Mucosa of gallbladder (tissue), 1 donor: ENCODE data around the gene ZNF677. TPM values are rescaled to one million over a fixed set of nuclear protein-coding genes. Genes with fewer than 3 reads are reported as not detected.
A peak's percentile ranks its signal among the peaks of the same experiment; 100 is the strongest.
"Not testable (repeated sequence)": the region's sequence is repeated elsewhere in the genome, so short reads cannot be mapped to it uniquely, and the experiment has no call there.

Experiments
- DNase-seq: peaks from one replicate; pipeline ENCODE4 v3.0.0-alpha.2; 2020; ENCODE audit warnings: low spot score
- total RNA-seq: library from RNA; stranded (reverse); gene quantifications from one replicate; pipeline ENCODE4 v1.2.1, GENCODE V29; 2021
- donor health status: DM: no; HTN: no; CAD: no.

Gene ZNF677
- total RNA-seq, 1 donor from 2014 or later = 21.4 TPM

DNA sequence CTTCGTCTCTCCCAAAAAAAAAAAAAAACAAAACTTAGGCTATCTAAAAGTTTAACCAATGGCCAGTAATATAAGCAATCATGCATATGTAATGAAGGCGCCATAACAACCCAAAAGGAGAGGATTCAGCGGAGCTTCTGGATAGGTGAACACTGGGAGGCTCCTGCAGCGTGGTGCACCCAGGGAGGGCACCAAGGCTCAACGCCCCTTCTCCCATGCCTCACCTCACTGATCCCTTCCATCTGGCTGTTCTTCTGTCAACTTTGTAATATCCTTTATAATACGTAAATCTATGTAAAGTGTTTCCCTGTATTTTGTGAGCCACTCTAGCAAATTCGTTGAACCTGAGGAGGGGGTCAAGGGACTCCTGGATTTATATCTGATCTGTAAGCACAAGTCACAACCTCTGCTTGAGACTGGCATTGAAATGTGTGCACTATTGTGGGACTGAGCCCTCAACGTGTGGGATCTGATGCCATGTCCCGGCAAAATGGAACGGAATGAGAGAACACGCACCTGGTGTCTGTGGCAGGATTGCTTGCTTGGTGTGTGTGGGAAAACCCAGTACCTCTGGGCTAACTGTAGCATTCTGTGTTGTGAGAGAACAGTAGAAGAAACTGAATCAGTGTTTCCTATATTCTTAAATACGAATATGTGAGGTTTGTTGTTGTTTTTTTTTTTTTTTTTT is 61.0 kb downstream of the ZNF677 start:
- no peak for DNase-seq

DNA sequence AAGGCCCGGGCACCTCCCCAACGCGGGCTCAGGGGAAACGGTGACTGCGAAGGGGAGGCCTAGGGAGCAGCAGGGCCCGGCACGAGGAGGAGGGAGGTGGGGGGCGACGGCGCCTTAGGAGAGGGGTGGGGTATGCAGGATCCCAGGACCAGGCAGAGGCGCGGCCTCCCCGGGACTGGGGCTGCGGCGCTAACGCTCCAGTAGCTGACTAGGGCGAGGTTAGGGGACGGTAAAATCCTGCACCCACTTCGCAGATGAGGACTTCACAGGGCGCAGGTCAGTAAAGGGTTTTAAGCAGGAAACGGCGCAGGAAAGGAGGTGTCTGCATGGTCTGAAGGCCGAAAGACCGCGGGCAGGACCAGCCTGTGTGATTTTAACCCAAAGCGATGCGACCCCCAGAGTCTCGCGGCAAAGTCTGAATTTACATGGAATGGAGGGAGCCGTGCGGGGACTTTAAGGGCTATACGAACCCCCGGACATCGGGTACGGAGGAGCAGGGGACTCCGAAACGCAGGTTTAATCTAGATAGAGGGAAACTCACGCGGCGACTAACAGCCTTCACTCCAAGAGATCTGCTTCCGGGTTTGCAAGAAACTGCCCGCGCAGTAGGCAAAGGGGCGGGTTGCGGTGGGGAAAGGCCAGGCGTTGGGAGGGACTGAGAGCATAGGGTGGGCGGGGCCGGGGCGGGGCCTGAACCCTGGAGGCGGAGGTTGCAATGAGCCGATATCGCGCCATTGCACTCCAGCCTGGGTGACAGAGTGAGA is 61.7 kb downstream of the ZNF677 start, which contains the start of gene ZNF665:
TSS of gene ZNF665 (minus strand) at position 588 of the 764 bp plus-strand sequence. CDS start 10,460 bp downstream, outside the sequence.
- peak; percentile 90 for DNase-seq

DNA sequence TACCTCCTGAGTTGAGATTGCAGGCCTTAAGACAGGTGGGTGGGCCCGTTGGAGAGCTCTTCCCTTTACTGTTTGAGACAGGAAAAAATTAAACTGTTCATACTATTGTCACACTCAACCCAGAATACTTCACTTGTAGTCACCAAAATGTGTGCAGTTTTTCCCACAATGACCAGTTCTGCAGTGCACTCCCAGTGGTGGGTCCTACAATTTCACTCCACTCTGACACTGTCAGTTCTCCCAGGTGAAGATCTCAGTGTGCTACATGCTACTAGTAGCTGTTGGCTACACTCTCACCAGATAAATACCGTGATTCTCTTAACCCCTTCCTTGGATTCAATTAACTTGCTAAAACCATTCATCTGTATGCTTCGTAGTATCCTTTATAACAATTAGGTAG is 64.4 kb downstream of the ZNF677 start:
- no peak for DNase-seq

- DNase-seq = not testable (repeated sequence)
Observed at GRCh38 chr19:53189691-53190198, 64.9 kb downstream of the ZNF677 start.

Other genes with a start within 250 kb of the ZNF677 start
- not detected for gene ERVV-1, start 241.0 kb downstream of the ZNF677 start, total RNA-seq
- not detected for gene ERVV-2, start 210.1 kb downstream of the ZNF677 start, total RNA-seq
- 66.8 TPM for gene ZNF160, start 151.5 kb downstream of the ZNF677 start, total RNA-seq
- gene ZNF415, start 122.0 kb downstream of the ZNF677 start, total RNA-seq = 13.1 TPM
- gene ZNF347, start 95.8 kb downstream of the ZNF677 start, total RNA-seq = 14.7 TPM
- 4.3 TPM for gene ZNF665, start 61.5 kb downstream of the ZNF677 start, total RNA-seq
- not detected for gene VN1R2, start 3.4 kb upstream of the ZNF677 start, total RNA-seq
- not detected for gene VN1R4, start 12.8 kb upstream of the ZNF677 start, total RNA-seq
- gene ZNF845, start 78.9 kb upstream of the ZNF677 start, total RNA-seq = 7.5 TPM
- 18.1 TPM for gene ZNF525, start 110.8 kb upstream of the ZNF677 start, total RNA-seq
- 12.9 TPM for gene ZNF765, start 140.3 kb upstream of the ZNF677 start, total RNA-seq
- gene ZNF761, start 177.1 kb upstream of the ZNF677 start, total RNA-seq = 43.7 TPM
- 13.2 TPM for gene ZNF813, start 212.9 kb upstream of the ZNF677 start, total RNA-seq